Measurements from ENCODE around the gene GNAT2. TPM values are rescaled to one million over a fixed set of nuclear protein-coding genes. Genes with fewer than 3 reads are reported as not detected.

The GNAT2 gene
- total RNA-seq, 4 donors from 2014 or later = not detected

DNA sequence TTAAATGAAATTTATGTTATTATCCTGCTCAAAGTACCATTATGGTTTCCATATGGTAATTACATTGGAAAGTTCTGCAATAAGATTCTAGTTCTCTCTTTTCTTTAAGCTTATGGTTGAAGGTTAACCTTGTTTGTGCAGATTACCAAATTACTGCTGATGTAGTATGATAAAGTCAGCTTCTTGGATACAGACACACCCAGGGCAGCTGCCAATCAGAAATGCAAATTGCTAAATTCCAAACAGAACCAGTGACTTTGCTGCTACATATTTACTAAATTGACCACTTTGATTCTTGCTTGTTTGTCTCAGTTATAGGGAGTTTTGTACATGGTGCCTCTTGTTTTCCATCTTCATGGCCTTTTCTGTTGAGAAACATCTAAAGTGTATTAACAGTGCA lies 26.5 kb downstream of the GNAT2 start:
- H3K4me3 ChIP-seq (ENCODE audit: low read depth, poor library complexity, severe bottlenecking) = no peak overlapping the region
- TF ChIP-seq POLR2A (IDR thresholded peaks at IDR 0.05) (no peak), CTCF (IDR thresholded peaks at IDR 0.05) (no peak)
- no peak for DNase-seq (ENCODE audit: low spot score in 2 of 2)
- intact Hi-C loops (cut with DNase I; ENCODE audit: low total_unique reads) = no loop called here

- DNase-seq (ENCODE audit: low spot score in 2 of 2) = no peak
- intact Hi-C loops (cut with DNase I; ENCODE audit: low total_unique reads) = no loop called here
- no peak overlapping the region for H3K4me3 ChIP-seq (ENCODE audit: low read depth, poor library complexity, severe bottlenecking)
- TF ChIP-seq POLR2A (IDR thresholded peaks at IDR 0.05) (no peak), CTCF (IDR thresholded peaks at IDR 0.05) (no peak)
Measured at GRCh38 chr1:109589679-109590078, 29.7 kb downstream of the GNAT2 start.

GRCh38 chr1:109589177-109589576 lies 30.2 kb downstream of the GNAT2 start:
- no peak overlapping the region for H3K4me3 ChIP-seq (ENCODE audit: low read depth, poor library complexity, severe bottlenecking)
- intact Hi-C loops (cut with DNase I; ENCODE audit: low total_unique reads) = no loop called here
- 84 to 95% methylated on average over 3 of the region's 3 CpGs for WGBS, 2 donors
- TF ChIP-seq CTCF (IDR thresholded peaks at IDR 0.05) = no peak
- TF ChIP-seq POLR2A (IDR thresholded peaks at IDR 0.05) = no peak
- DNase-seq (ENCODE audit: low spot score in 2 of 2) = no peak

DNA sequence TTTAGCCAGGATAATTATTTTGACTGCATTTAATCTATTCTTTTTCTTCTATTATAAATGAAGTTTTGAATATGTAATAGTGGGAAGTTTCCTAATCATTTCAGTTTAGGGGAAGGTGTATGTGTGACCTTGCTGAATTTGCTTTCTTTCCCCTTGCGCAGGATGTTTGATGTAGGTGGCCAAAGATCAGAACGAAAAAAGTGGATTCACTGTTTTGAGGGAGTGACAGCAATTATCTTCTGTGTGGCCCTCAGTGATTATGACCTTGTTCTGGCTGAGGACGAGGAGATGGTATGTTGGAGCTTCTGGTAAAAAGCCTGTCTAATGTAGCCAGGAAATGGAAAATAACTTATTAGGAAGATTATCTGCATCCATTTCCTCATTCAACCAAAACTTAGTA lies 33.4 kb downstream of the GNAT2 start:
- 89 to 94% methylated on average over 3 of the region's 3 CpGs for WGBS, 2 donors
- H3K4me3 ChIP-seq (ENCODE audit: low read depth, poor library complexity, severe bottlenecking) = no peak overlapping the region
- TF ChIP-seq CTCF (IDR thresholded peaks at IDR 0.05) (no peak), POLR2A (IDR thresholded peaks at IDR 0.05) (no peak)
- no peak for DNase-seq (ENCODE audit: low spot score in 2 of 2)
- intact Hi-C loops (cut with DNase I; ENCODE audit: low total_unique reads) = no loop called here

DNA sequence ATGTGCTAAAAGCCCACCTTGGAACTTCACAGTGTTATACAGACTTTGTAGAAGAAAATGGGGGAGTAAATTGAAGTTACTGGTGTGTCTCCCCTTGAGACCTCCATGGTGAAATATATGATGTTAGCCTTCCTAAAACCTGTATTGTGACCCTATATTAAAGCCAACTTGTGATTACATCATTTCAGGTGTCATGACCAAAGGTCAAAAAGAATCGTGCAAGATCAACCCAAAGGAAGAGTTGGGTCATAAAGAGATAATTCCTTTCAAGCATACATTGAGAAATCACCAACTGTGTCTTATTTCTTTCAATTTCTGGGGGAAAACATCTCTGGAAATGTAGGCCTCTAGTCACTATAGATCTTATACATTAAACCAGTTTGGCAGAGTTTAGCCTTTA lies 34.6 kb downstream of the GNAT2 start:
- intact Hi-C loops (cut with DNase I; ENCODE audit: low total_unique reads) = no loop called here
- no peak for DNase-seq (ENCODE audit: low spot score in 2 of 2)
- TF ChIP-seq POLR2A (IDR thresholded peaks at IDR 0.05) (no peak), CTCF (IDR thresholded peaks at IDR 0.05) (no peak)
- H3K4me3 ChIP-seq (ENCODE audit: low read depth, poor library complexity, severe bottlenecking) = no peak overlapping the region
- WGBS, 2 donors = 92 to 94% methylated on average over 1 of the region's 1 CpG

GRCh38 chr1:109582021-109582420 lies 37.4 kb downstream of the GNAT2 start:
- WGBS, 2 donors = 90 to 93% methylated on average over 2 of the region's 2 CpGs
- no peak overlapping the region for H3K4me3 ChIP-seq (ENCODE audit: low read depth, poor library complexity, severe bottlenecking)
- intact Hi-C loops (cut with DNase I; ENCODE audit: low total_unique reads) = no loop called here
- TF ChIP-seq CTCF (IDR thresholded peaks at IDR 0.05) (no peak), POLR2A (IDR thresholded peaks at IDR 0.05) (no peak)
- DNase-seq (ENCODE audit: low spot score in 2 of 2) = no peak

Data from lower leg skin (tissue), 4 donors.